ENCODE measurements around the gene PAIP1. TPM values are rescaled to one million over a fixed set of nuclear protein-coding genes. Genes with fewer than 3 reads are reported as not detected.
A peak's percentile ranks its signal among the peaks of the same experiment; 100 is the strongest.

Gene PAIP1
- total RNA-seq, 6 experiments from 2014 or later, result 58.2 to 70.8 (median 67.1) TPM

GRCh38 chr5:43483298-43484105 is 73.4 kb downstream of the PAIP1 start, which contains the start of gene TMEM267:
TMEM267 (minus strand) TSS chr5:43483865; CDS start chr5:43453969, 29,896 bp downstream.
- peak; percentile 91 for DNase-seq
- Mint-ChIP-seq H3K4me3 (peak within 1 kb of the TSS; percentile 96), H3K27ac (peak within 1 kb of the TSS; percentile 100), H3K4me1 (ENCODE audit: low read depth) (peaks cover 29% of the 10 kb centered on the region), H3K9me3 (no peaks in the 10 kb centered on the region), H3K36me3 (ENCODE audit: low read depth) (peaks cover 6% of the 10 kb centered on the region), H3K27me3 (ENCODE audit: insufficient read depth) (no peaks in the 10 kb centered on the region; the same call in 1 of the 2 replicates)
- TF ChIP-seq CTCF (IDR thresholded peaks at IDR 0.05), result no peak

GRCh38 chr5:43482490-43483297 is 74.2 kb downstream of the PAIP1 start:
- H3K36me3 Mint-ChIP-seq (ENCODE audit: low read depth), result peaks cover 6% of the 10 kb centered on the region
- DNase-seq, result peak; percentile 2
- H3K4me1 Mint-ChIP-seq (ENCODE audit: low read depth), result peaks cover 29% of the 10 kb centered on the region
- H3K4me3 Mint-ChIP-seq, result peak overlapping the region; percentile 96
- no peaks in the 10 kb centered on the region for H3K9me3 Mint-ChIP-seq
- peak overlapping the region; percentile 100 for H3K27ac Mint-ChIP-seq
- TF ChIP-seq CTCF (IDR thresholded peaks at IDR 0.05), result no peak
- no peaks in the 10 kb centered on the region; the same call in 1 of the 2 replicates for H3K27me3 Mint-ChIP-seq (ENCODE audit: insufficient read depth)

Other genes with a start within 250 kb of the PAIP1 start
- gene HMGCS1, start 243.7 kb downstream of the PAIP1 start, total RNA-seq (2021; fragmentation: NEBNext Ultra II Directional; extraction: Animal tissue kit (Norgen Biotek cat#: 25700)), result 10 to 100 TPM; 12.8 to 16.1 (median 14.8) TPM
- gene CCL28, start 144.7 kb downstream of the PAIP1 start, total RNA-seq (2021; fragmentation: NEBNext Ultra II Directional; extraction: Animal tissue kit (Norgen Biotek cat#: 25700)), result under 1 TPM in 1 of 6 experiments, not detected in 5; 0.05 TPM
- 10 to 100 TPM; 15.7 to 20.3 (median 19.0) TPM for gene TMEM267, start 73.2 kb downstream of the PAIP1 start, total RNA-seq (2021; fragmentation: NEBNext Ultra II Directional; extraction: Animal tissue kit (Norgen Biotek cat#: 25700))
- gene C5orf34, start 41.9 kb downstream of the PAIP1 start, total RNA-seq (2021; fragmentation: NEBNext Ultra II Directional; extraction: Animal tissue kit (Norgen Biotek cat#: 25700)), result 1 to 10 TPM; 2.2 to 4.4 (median 3.8) TPM
- gene NNT, start 46.1 kb upstream of the PAIP1 start, total RNA-seq (2021; fragmentation: NEBNext Ultra II Directional; extraction: Animal tissue kit (Norgen Biotek cat#: 25700)), result 10 to 100 TPM; 52.9 to 64.0 (median 59.6) TPM